Tibial artery (tissue), 4 donors: ENCODE results near the gene DAGLB.

Source experiments
- DNase-seq, 2 donors: peaks; one replicate each; pipeline ENCODE4 v3.0.0-alpha.2; 2019
- H3K27ac ChIP-seq, 2 donors: fragments of 200-600 bp; sonication (generic) in 1 of 2; 1 replicate in 1 of 2; 2 replicates in 1 of 2; pipeline ENCODE4 v1.5.1; 2018 to 2019; ENCODE audit warnings: mild to moderate bottlenecking in 1 of 2
- H3K27me3 ChIP-seq, 2 donors: fragments of 200-600 bp; sonication (generic) in 1 of 2; one replicate each; pipeline versions ENCODE4 v1.5.1 to v1.6.0; 2016 to 2019
- H3K36me3 ChIP-seq, 3 donors: fragments of 200-600 bp; sonication (generic) in 2 of 3; one replicate each; pipeline ENCODE4 v1.5.1; 2016 to 2019; ENCODE audit warnings: mild to moderate bottlenecking in 2 of 3
- H3K4me1 ChIP-seq, 4 donors: fragments of 200-600 bp; sonication (generic) in 2 of 4; 1 replicate in 3 of 4; 2 replicates in 1 of 4; pipeline ENCODE4 v1.5.1; 2016 to 2019
- H3K4me3 ChIP-seq, 2 donors: fragments of 200-600 bp; sonication (generic) in 1 of 2; 1 replicate in 1 of 2; 2 replicates in 1 of 2; pipeline ENCODE4 v1.5.1; 2018 to 2019; ENCODE audit warnings: mild to moderate bottlenecking in 2 of 2
- H3K9me3 ChIP-seq, 3 donors: fragments of 200-600 bp; sonication (generic) in 1 of 3; one replicate each; pipeline ENCODE4 v1.5.1; 2016 to 2019
- CTCF ChIP-seq, 2 experiments: fragments of 200-600 bp in 1 of 2; fragments of 450-650 bp in 1 of 2; IDR thresholded peaks; one replicate each; pipeline ENCODE4 v1.5.1; 2017 to 2019; ENCODE audit warnings: antibody characterized with exemption in 2 of 2, mild to moderate bottlenecking in 1 of 2, moderate library complexity in 1 of 2
- intact Hi-C: fragments of 100-400 bp; cut with DNase I; formaldehyde crosslinking; loops from one replicate; pipeline ENCODE4 v1.15.0; 2023; ENCODE audit warnings: low total_unique reads

DAGLB gene

GRCh38 chr7:6491194-6491593, 43.4 kb upstream of the DAGLB start:
- Histone ChIP-seq H3K4me1 (no peaks in the 10 kb centered on the region), H3K4me3 (no peak overlapping the region), H3K27ac (no peak overlapping the region), H3K27me3 (no peaks in the 10 kb centered on the region), H3K36me3 (no peaks in the 10 kb centered on the region), H3K9me3 (peaks cover 0 to 5% (median 0%) of the 10 kb centered on the region in 3 donors)
- intact Hi-C loops = no loop called here
- no peak for DNase-seq
- no peak for TF ChIP-seq CTCF (IDR thresholded peaks at IDR 0.05)

GRCh38 chr7:6489612-6490011, 41.9 kb upstream of the DAGLB start:
- H3K9me3 ChIP-seq = peaks cover 0 to 5% (median 0%) of the 10 kb centered on the region in 3 donors
- no peak overlapping the region for H3K27ac ChIP-seq
- no peak for DNase-seq
- peaks cover 0 to 3% (median under 1%) of the 10 kb centered on the region in 4 donors for H3K4me1 ChIP-seq
- no peak for TF ChIP-seq CTCF (IDR thresholded peaks at IDR 0.05)
- no peak overlapping the region for H3K4me3 ChIP-seq
- H3K36me3 ChIP-seq = no peaks in the 10 kb centered on the region
- intact Hi-C loops = no loop called here
- H3K27me3 ChIP-seq = no peaks in the 10 kb centered on the region

- Histone ChIP-seq H3K9me3 (peaks cover 0 to 5% (median 0%) of the 10 kb centered on the region in 3 donors), H3K4me3 (no peak overlapping the region), H3K27ac (no peak overlapping the region), H3K4me1 (peaks cover 0 to 15% (median 9%) of the 10 kb centered on the region in 4 donors), H3K27me3 (no peaks in the 10 kb centered on the region), H3K36me3 (no peaks in the 10 kb centered on the region)
- no peak for TF ChIP-seq CTCF (IDR thresholded peaks at IDR 0.05)
- intact Hi-C loops = no loop called here
- no peak for DNase-seq
These were observed 39.4 kb upstream of the DAGLB start for GRCh38 chr7:6487184-6487545.

- no peak overlapping the region for H3K27ac ChIP-seq
- H3K4me3 ChIP-seq = no peak overlapping the region
- peaks cover 0 to 5% (median 0%) of the 10 kb centered on the region in 3 donors for H3K9me3 ChIP-seq
- H3K36me3 ChIP-seq = no peaks in the 10 kb centered on the region
- intact Hi-C loops = no loop called here
- peaks cover 0 to 20% (median 13%) of the 10 kb centered on the region in 4 donors for H3K4me1 ChIP-seq
- DNase-seq = no peak
- no peak for TF ChIP-seq CTCF (IDR thresholded peaks at IDR 0.05)
- no peaks in the 10 kb centered on the region for H3K27me3 ChIP-seq
These were observed 38.9 kb upstream of the DAGLB start for GRCh38 chr7:6486438-6487183.

- Histone ChIP-seq H3K4me1 (peaks cover 0 to 50% (median 23%) of the 10 kb centered on the region in 4 donors), H3K9me3 (no peaks in the 10 kb centered on the region), H3K36me3 (no peaks in the 10 kb centered on the region), H3K27ac (peak overlapping the region; percentile 94), H3K27me3 (no peaks in the 10 kb centered on the region), H3K4me3 (peak overlapping the region; percentile 96 to 100)
- intact Hi-C loops = no loop called here
- DNase-seq = no peak
- no peak for TF ChIP-seq CTCF (IDR thresholded peaks at IDR 0.05)
These were observed 35.0 kb upstream of the DAGLB start for GRCh38 chr7:6482743-6483119.
